Testis (tissue), 2 donors: ENCODE data around the gene TEAD1.

Source experiments
- POLR2A ChIP-seq: fragments of 450-650 bp; IDR thresholded peaks from one replicate; pipeline ENCODE4 v1.6.1; 2017; ENCODE audit warnings: antibody characterized with exemption, mild to moderate bottlenecking, moderate library complexity
- TF ChIP-seq, protein P1 (sequence below), 3 experiments: fragments of 450-650 bp in 2 of 3; fragments of 200-600 bp in 1 of 3; sonication (generic) in 1 of 3; IDR thresholded peaks; one replicate each; pipeline ENCODE4 v1.5.1; 2016 to 2019; ENCODE audit warnings: antibody characterized with exemption in 3 of 3, mild to moderate bottlenecking in 2 of 3, moderate library complexity in 1 of 3

DNA sequence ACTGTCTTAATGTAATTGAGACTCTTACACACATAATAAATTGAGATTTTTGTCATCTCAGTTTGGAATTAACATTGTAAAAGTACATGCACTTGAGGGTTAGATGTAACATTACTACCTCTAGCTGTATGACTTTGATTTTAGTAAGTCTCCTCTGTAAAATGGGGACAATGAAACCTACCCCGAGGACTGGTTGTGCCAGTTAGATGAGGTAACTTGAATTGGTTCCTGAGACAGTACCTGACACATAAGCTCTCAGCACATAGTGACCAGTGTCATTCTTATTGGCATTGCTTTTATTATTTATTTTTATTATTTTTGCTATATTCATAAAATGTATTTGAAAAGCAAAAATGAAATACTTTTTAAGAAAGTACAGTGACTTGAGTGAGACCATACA is 114.8 kb downstream of the TEAD1 start:
- TF ChIP-seq, protein P1, sequence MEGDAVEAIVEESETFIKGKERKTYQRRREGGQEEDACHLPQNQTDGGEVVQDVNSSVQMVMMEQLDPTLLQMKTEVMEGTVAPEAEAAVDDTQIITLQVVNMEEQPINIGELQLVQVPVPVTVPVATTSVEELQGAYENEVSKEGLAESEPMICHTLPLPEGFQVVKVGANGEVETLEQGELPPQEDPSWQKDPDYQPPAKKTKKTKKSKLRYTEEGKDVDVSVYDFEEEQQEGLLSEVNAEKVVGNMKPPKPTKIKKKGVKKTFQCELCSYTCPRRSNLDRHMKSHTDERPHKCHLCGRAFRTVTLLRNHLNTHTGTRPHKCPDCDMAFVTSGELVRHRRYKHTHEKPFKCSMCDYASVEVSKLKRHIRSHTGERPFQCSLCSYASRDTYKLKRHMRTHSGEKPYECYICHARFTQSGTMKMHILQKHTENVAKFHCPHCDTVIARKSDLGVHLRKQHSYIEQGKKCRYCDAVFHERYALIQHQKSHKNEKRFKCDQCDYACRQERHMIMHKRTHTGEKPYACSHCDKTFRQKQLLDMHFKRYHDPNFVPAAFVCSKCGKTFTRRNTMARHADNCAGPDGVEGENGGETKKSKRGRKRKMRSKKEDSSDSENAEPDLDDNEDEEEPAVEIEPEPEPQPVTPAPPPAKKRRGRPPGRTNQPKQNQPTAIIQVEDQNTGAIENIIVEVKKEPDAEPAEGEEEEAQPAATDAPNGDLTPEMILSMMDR (IDR thresholded peaks at IDR 0.05) = no peak
- no peak for TF ChIP-seq POLR2A
